GM12878 (cell line): ENCODE measurements around the gene SLC39A11. TPM values are rescaled to one million over a fixed set of nuclear protein-coding genes. Genes with fewer than 3 reads are reported as not detected.

ENCODE experiments used
- FOXK2 ChIP-seq: fragments of 450-650 bp; IDR thresholded peaks from 2 replicates; pipeline ENCODE4 v1.6.1; 2017; ENCODE audit warnings: mild to moderate bottlenecking, moderate library complexity
- MEF2B ChIP-seq: fragments of 450-650 bp; IDR thresholded peaks from 2 replicates; pipeline ENCODE4 v1.6.1; 2018; ENCODE audit warnings: mild to moderate bottlenecking, moderate library complexity; ENCODE audit not compliant: partially characterized antibody, poor library complexity, severe bottlenecking
- MTA2 ChIP-seq: fragments of 450-650 bp; IDR thresholded peaks from 2 replicates; pipeline ENCODE4 v1.6.1; 2016; ENCODE audit warnings: low read depth, mild to moderate bottlenecking, moderate library complexity
- MTA3 ChIP-seq: IDR thresholded peaks from 2 replicates; pipeline ENCODE4 v1.6.1; 2012; ENCODE audit warnings: low read length, inconsistent platforms, borderline replicate concordance
- NFIC ChIP-seq: IDR thresholded peaks from 2 replicates; pipeline ENCODE4 v1.6.1; 2012; ENCODE audit warnings: low read depth, mild to moderate bottlenecking, inconsistent platforms, low read length, moderate library complexity
- PML ChIP-seq: IDR thresholded peaks from 2 replicates; pipeline ENCODE4 v1.6.1; 2012; ENCODE audit warnings: low read length, inconsistent platforms
- POU2F2 ChIP-seq: IDR thresholded peaks from 3 replicates; pipeline ENCODE4 v1.6.1; 2011; ENCODE audit warnings: low read depth, mild to moderate bottlenecking, low read length, borderline replicate concordance
- RELA ChIP-seq: fragments of 450-650 bp; IDR thresholded peaks from 2 replicates; pipeline ENCODE4 v1.8.0; 2014; ENCODE audit warnings: borderline replicate concordance; ENCODE audit not compliant: partially characterized antibody
- RFX5 ChIP-seq: IDR thresholded peaks from 2 replicates; pipeline ENCODE4 v1.6.1; 2011; ENCODE audit warnings: low read depth, low read length, improper control_type of control experiment
- SIX5 ChIP-seq: IDR thresholded peaks from 2 replicates; pipeline ENCODE4 v1.6.1; 2011; ENCODE audit warnings: mild to moderate bottlenecking, low read depth, low read length, moderate library complexity; ENCODE audit not compliant: severe bottlenecking
- SPI1 ChIP-seq: IDR thresholded peaks from 2 replicates; pipeline ENCODE4 v1.6.1; 2011; ENCODE audit warnings: low read depth, mild to moderate bottlenecking, low read length, moderate library complexity, borderline replicate concordance; ENCODE audit not compliant: insufficient read depth
- SREBF1 ChIP-seq: IDR thresholded peaks from 2 replicates; pipeline ENCODE4 v1.6.1; 2012; ENCODE audit warnings: mild to moderate bottlenecking, low read length
- SUZ12 ChIP-seq: fragments of 200-600 bp; sonication (generic); IDR thresholded peaks from one replicate; pipeline ENCODE4 v1.6.1; 2018; ENCODE audit warnings: antibody characterized with exemption, mild to moderate bottlenecking; ENCODE audit not compliant: unreplicated experiment
- YY1 ChIP-seq: IDR thresholded peaks from 2 replicates; pipeline ENCODE4 v1.6.1; 2011; ENCODE audit warnings: low read depth, mild to moderate bottlenecking, low read length
- ZNF217 ChIP-seq: fragments of 450-650 bp; IDR thresholded peaks from 2 replicates; pipeline ENCODE4 v1.6.1; 2017; ENCODE audit warnings: antibody characterized with exemption, mild to moderate bottlenecking
- ZNF24 ChIP-seq: fragments of 450-650 bp; IDR thresholded peaks from 2 replicates; pipeline ENCODE4 v1.6.1; 2017; ENCODE audit warnings: antibody characterized with exemption, mild to moderate bottlenecking
- polyA plus RNA-seq, 11 experiments: library from polyadenylated mRNA; depleted of rRNA in 4 of 11; unstranded in 6 of 11; stranded (reverse) in 5 of 11; fragments of >200 nt; fragmentation: Nextera tagmentation in 4 of 11; fragmentation: Illumina TruSeq in 1 of 11; extraction: Ambion mirVana in 4 of 11; extraction: Trizol in 1 of 11; gene quantifications; 1 replicate in 1 of 11; 2 replicates in 10 of 11; pipeline versions ENCODE4 v1.2.1 to v1.2.3, GENCODE V29; 2011 to 2016; ENCODE audit warnings: inconsistent platforms in 2 of 11, missing spikeins in 2 of 11, low read depth in 1 of 11
- total RNA-seq, 4 experiments: library from RNA; depleted of rRNA in 3 of 4; stranded (reverse); fragments of >200 nt in 3 of 4; fragmentation: Illumina TruSeq in 1 of 4; extraction: Trizol in 1 of 4; gene quantifications; 2 replicates each; pipeline versions ENCODE4 v1.2.1 to v1.2.3, GENCODE V29; 2013 to 2021
- TF ChIP-seq, protein P1 (sequence below): fragments of 450-650 bp; IDR thresholded peaks from 2 replicates; pipeline ENCODE4 v1.6.1; 2016; ENCODE audit warnings: mild to moderate bottlenecking, moderate library complexity, borderline replicate concordance
- TF ChIP-seq, protein P2 (sequence below): fragments of 450-650 bp; IDR thresholded peaks from 2 replicates; pipeline ENCODE4 v1.6.1; 2017; ENCODE audit warnings: mild to moderate bottlenecking, moderate library complexity
- TF ChIP-seq, protein P3 (sequence below): IDR thresholded peaks from 2 replicates; pipeline ENCODE4 v1.6.1; 2012; ENCODE audit warnings: low read depth, low read length, improper control_type of control experiment
- TF ChIP-seq, protein P4 (sequence below): IDR thresholded peaks from 2 replicates; pipeline ENCODE4 v1.6.1; 2011; ENCODE audit warnings: borderline replicate concordance, low read depth, mild to moderate bottlenecking, moderate library complexity, low read length; ENCODE audit not compliant: insufficient read depth, poor library complexity, severe bottlenecking

Gene SLC39A11
- total and polyA plus RNA-seq, 10 of the 15 experiments (the other 5 are each of a cell fraction or from before 2014, with no cell fraction given), result 8.6 to 23.8 (median 14.0) TPM

DNA sequence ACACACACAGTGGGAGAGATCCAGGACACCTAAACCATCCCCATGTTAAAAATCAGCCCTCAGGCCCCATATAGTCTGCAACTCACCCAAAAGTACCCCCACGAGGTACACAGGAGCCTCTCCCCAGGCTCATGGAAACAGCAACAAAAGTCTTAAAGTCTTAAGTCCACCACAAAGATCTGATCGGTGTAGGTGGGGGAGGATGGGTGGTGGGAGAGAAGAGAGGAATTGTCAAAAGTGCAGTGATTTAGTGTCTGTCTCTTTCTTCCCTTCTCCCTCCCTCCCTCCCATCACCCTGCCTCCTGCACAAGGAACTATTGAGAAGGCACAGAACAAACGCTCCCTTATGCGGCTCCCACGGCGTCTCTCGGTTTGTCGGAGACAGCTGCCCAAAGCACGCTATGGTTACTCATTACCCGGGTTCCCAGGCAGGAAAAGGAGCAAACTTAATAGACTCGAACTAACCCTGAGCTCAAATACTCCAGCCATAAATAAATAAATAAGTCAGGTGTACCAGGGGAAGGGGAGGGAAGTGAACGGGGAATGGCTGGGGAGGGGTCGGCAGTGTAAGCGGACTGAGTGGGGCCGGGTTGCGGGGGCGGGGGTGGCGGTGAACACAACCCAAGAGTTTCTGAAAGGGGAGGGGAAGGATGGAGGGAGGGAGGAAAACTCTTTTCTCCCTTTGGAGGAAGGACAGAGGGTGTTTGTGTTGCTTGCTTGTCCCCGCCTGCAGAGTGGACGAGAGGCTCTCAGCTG is 477.4 kb downstream of the SLC39A11 start (continued):
- TF ChIP-seq, protein P1, sequence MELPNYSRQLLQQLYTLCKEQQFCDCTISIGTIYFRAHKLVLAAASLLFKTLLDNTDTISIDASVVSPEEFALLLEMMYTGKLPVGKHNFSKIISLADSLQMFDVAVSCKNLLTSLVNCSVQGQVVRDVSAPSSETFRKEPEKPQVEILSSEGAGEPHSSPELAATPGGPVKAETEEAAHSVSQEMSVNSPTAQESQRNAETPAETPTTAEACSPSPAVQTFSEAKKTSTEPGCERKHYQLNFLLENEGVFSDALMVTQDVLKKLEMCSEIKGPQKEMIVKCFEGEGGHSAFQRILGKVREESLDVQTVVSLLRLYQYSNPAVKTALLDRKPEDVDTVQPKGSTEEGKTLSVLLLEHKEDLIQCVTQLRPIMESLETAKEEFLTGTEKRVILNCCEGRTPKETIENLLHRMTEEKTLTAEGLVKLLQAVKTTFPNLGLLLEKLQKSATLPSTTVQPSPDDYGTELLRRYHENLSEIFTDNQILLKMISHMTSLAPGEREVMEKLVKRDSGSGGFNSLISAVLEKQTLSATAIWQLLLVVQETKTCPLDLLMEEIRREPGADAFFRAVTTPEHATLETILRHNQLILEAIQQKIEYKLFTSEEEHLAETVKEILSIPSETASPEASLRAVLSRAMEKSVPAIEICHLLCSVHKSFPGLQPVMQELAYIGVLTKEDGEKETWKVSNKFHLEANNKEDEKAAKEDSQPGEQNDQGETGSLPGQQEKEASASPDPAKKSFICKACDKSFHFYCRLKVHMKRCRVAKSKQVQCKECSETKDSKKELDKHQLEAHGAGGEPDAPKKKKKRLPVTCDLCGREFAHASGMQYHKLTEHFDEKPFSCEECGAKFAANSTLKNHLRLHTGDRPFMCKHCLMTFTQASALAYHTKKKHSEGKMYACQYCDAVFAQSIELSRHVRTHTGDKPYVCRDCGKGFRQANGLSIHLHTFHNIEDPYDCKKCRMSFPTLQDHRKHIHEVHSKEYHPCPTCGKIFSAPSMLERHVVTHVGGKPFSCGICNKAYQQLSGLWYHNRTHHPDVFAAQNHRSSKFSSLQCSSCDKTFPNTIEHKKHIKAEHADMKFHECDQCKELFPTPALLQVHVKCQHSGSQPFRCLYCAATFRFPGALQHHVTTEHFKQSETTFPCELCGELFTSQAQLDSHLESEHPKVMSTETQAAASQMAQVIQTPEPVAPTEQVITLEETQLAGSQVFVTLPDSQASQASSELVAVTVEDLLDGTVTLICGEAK, result no peak
- TF ChIP-seq, protein P2, sequence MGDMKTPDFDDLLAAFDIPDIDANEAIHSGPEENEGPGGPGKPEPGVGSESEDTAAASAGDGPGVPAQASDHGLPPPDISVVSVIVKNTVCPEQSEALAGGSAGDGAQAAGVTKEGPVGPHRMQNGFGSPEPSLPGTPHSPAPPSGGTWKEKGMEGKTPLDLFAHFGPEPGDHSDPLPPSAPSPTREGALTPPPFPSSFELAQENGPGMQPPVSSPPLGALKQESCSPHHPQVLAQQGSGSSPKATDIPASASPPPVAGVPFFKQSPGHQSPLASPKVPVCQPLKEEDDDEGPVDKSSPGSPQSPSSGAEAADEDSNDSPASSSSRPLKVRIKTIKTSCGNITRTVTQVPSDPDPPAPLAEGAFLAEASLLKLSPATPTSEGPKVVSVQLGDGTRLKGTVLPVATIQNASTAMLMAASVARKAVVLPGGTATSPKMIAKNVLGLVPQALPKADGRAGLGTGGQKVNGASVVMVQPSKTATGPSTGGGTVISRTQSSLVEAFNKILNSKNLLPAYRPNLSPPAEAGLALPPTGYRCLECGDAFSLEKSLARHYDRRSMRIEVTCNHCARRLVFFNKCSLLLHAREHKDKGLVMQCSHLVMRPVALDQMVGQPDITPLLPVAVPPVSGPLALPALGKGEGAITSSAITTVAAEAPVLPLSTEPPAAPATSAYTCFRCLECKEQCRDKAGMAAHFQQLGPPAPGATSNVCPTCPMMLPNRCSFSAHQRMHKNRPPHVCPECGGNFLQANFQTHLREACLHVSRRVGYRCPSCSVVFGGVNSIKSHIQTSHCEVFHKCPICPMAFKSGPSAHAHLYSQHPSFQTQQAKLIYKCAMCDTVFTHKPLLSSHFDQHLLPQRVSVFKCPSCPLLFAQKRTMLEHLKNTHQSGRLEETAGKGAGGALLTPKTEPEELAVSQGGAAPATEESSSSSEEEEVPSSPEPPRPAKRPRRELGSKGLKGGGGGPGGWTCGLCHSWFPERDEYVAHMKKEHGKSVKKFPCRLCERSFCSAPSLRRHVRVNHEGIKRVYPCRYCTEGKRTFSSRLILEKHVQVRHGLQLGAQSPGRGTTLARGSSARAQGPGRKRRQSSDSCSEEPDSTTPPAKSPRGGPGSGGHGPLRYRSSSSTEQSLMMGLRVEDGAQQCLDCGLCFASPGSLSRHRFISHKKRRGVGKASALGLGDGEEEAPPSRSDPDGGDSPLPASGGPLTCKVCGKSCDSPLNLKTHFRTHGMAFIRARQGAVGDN, result no peak; the same call in 1 of the 2 replicates
- no peak for TF ChIP-seq FOXK2
- no peak for TF ChIP-seq ZNF217
- no peak for TF ChIP-seq YY1
- TF ChIP-seq SIX5, result no peak
- TF ChIP-seq ZNF24, result peak; percentile 16; the same call in 1 of the 2 replicates
- TF ChIP-seq MTA2, result peak; percentile 33; the same call in 1 of the 2 replicates
- no peak for TF ChIP-seq SREBF1
- TF ChIP-seq, protein P3, sequence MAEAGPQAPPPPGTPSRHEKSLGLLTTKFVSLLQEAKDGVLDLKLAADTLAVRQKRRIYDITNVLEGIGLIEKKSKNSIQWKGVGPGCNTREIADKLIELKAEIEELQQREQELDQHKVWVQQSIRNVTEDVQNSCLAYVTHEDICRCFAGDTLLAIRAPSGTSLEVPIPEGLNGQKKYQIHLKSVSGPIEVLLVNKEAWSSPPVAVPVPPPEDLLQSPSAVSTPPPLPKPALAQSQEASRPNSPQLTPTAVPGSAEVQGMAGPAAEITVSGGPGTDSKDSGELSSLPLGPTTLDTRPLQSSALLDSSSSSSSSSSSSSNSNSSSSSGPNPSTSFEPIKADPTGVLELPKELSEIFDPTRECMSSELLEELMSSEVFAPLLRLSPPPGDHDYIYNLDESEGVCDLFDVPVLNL, result no peak
- no peak for TF ChIP-seq RELA
- TF ChIP-seq MTA3, result no peak
- TF ChIP-seq RFX5, result no peak
- peak; percentile 38 for TF ChIP-seq MEF2B
- TF ChIP-seq PML, result no peak
- no peak for TF ChIP-seq POU2F2
- no peak for TF ChIP-seq NFIC
- no peak for TF ChIP-seq SPI1
- TF ChIP-seq SUZ12, result no peak
- TF ChIP-seq, protein P4, sequence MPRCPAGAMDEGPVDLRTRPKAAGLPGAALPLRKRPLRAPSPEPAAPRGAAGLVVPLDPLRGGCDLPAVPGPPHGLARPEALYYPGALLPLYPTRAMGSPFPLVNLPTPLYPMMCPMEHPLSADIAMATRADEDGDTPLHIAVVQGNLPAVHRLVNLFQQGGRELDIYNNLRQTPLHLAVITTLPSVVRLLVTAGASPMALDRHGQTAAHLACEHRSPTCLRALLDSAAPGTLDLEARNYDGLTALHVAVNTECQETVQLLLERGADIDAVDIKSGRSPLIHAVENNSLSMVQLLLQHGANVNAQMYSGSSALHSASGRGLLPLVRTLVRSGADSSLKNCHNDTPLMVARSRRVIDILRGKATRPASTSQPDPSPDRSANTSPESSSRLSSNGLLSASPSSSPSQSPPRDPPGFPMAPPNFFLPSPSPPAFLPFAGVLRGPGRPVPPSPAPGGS, result no peak
